Spleen (tissue), 7 donors: ENCODE data around the gene ADAMTS12.

Source experiments
- CTCF ChIP-seq, 11 experiments: fragments of 200-600 bp in 7 of 11; fragments of 450-650 bp in 4 of 11; sonication (generic) in 4 of 11; IDR thresholded peaks in 8 of 11; conservative IDR thresholded peaks in 3 of 11; 1 replicate in 7 of 11; 2 replicates in 4 of 11; pipeline versions ENCODE4 v1.4.0 to v1.8.0; 2016 to 2021; ENCODE audit warnings: antibody characterized with exemption in 11 of 11, inconsistent platforms in 4 of 11, mild to moderate bottlenecking in 1 of 11
- POLR2A ChIP-seq, 3 donors: fragments of 450-650 bp; IDR thresholded peaks; one replicate each; pipeline ENCODE4 v1.5.1; 2017; ENCODE audit warnings: antibody characterized with exemption in 3 of 3, mild to moderate bottlenecking in 1 of 3
- donor health status: DM: no; HTN: no; CAD: no; lungs with moderate emphysema.
- donor health status: DM: no; HTN: no; CAD: no.
- donor health status: DM: no; HTN: no; CAD: no.

GRCh38 chr5:33477816-33478215 is 414.0 kb downstream of the ADAMTS12 start:
- TF ChIP-seq POLR2A (IDR thresholded peaks at IDR 0.05): no peak
- no peak for TF ChIP-seq CTCF (IDR thresholded peaks at IDR 0.05 in 8 of 11, conservative IDR thresholded peaks at IDR 0.05 in 3 of 11)
